ENCODE measurements around the gene MYPN.
"Not testable (repeated sequence)": the region's sequence is repeated elsewhere in the genome, so short reads cannot be mapped to it uniquely, and the experiment has no call there.

MYPN gene

GRCh38 chr10:68179016-68179415, 69.7 kb downstream of the MYPN start:
- no peak for DNase-seq

- no peak for DNase-seq
Measured at GRCh38 chr10:68180490-68180889, 71.2 kb downstream of the MYPN start.

- no peak for DNase-seq
Measured at GRCh38 chr10:68184546-68184945, 75.3 kb downstream of the MYPN start.

DNA sequence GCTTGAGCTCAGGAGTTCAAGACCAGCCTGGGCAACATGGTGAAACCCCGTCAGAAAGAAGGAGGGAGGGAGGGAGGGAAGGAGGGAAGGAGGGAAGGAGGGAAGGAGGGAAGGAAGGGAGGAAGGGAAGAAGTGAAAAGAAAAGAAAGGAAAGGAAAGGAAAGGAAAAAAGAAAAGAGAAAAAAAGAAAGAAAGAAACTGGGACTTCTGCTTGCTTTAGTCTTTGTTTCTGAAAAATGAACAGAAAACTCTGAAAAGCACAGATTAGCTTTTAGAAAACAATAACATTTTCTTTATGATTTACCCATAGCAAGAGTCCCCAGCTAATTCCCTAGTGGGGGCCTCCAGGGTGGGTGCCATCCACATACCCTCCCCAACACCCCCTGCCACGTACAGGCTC, 75.8 kb downstream of the MYPN start:
- DNase-seq, result no peak

- no peak for DNase-seq
Measured at GRCh38 chr10:68188835-68189234, 79.5 kb downstream of the MYPN start.

DNA sequence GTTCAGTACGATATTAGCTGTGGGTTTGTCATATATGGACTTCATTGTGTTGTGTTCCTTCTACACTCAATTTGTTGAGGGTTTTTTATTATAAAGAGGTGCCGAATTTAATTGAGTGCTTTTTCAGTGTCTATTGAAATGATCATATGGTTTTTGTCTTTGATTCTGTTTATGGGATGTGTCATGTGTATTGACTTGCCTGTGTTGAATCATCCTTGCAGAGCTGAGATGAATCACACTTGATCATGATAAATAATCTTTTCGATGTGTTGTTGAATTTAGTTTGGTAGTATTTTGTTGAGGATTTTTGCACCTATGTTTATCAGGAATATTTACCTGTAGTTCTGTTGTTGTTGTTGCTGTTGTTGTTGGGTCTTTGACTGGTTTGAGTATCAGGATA, 82.8 kb downstream of the MYPN start:
- DNase-seq, result no peak

- DNase-seq, result no peak
Measured at GRCh38 chr10:68194290-68194689, 85.0 kb downstream of the MYPN start.

DNA sequence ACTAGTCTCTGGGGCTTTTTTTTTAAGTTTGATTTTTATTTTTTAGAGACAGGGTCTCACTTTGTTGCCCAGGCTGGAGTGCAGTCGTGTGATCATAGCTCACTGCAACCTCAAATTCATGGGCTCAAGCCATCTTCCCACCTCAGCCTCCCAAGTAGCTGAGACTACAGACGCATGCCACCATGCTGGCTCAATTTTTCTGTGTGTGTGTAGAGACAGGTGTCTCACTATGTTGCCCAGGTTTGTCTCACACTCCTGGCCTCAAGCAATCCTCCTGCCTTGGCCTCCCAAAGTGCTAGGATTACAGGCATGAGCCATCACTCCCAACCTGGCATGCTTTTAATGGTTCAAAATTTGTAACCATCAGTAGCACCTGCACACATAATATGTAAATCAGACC, 86.5 kb downstream of the MYPN start:
- not testable (repeated sequence) for DNase-seq

GRCh38 chr10:68196701-68197100, 87.4 kb downstream of the MYPN start:
- no peak for DNase-seq

DNA sequence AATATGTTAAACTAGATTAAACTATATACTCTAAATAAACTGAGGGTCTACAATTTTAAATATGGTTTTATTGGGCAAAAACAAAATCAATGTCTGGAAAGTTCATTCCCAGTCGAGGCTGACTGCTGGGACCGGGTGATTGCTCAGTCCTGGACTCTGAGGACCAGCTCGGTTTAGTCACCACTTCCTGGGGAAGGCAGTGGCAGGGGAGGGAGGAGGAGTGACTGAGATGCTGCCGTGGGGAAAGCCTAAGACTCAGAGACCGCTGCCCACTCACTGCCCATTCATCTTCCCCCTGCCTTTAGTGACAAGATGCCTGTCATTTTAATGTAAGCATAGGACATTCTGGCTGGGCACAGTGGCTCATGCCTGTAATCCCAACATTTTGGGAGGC, 93.7 kb downstream of the MYPN start:
- DNase-seq, result no peak

GRCh38 chr10:68208424-68209042, 99.2 kb downstream of the MYPN start:
- DNase-seq, result peak; percentile 33

- DNase-seq, result no peak
Measured at GRCh38 chr10:68211669-68212068, 102.4 kb downstream of the MYPN start.

DNA sequence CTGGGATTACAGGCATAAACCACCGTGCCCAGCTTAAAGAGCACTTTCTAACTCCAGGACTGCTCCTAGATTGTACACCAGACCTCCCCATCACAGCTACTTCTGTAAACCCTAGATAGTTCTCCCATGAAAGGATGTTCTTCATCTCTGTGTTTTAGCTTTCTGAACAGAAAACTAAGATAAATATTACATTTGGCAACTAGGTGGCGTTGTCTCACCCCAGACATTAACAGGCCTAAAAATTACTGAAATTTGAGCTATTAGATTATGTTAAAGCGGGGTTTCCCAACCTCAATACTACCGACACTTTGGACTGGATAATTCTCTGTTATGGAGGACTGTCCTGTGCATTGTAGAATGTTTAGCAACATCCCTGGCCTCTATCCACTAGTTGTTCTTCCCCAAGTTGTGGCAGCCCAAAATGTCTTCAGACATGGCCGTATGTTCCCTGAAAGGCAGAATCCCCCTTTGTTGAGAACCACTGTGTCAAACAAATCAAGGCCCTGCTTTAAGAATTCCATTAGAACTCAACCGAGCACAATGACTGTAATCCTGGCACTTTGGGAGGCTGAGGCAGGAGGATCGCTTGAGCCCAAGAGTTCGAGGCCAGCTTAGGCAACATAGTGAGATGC, 103.5 kb downstream of the MYPN start:
- peak; percentile 18 for DNase-seq

GRCh38 chr10:68218786-68219185, 109.5 kb downstream of the MYPN start:
- no peak for DNase-seq

- DNase-seq, result no peak
Measured at GRCh38 chr10:68221196-68221595, 111.9 kb downstream of the MYPN start.

- no peak for DNase-seq
Measured at GRCh38 chr10:68222391-68222790, 113.1 kb downstream of the MYPN start.

- no peak for DNase-seq
Measured at GRCh38 chr10:68223535-68224165, 114.4 kb downstream of the MYPN start.

DNA sequence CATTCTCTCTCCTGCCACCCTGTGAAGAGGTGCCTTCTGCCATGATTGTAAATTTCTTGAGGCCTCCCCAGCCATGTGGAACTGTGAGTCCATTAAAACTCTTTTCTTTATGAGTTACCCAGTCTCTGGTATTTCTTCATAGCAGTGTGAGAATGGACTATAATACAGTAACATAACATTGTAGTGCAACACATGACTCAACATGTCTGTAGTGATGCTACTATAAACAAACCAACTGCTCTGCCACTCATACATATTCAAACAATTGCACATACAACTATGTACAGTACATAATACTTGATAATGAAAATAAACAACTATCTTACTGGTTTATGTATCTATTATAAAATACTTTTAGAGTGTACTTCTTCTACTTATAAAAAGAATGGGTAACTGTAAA, 115.5 kb downstream of the MYPN start:
- DNase-seq, result no peak

GRCh38 chr10:68230268-68230667, 121.0 kb downstream of the MYPN start:
- DNase-seq, result no peak

- DNase-seq, result peak; percentile 39
Measured at GRCh38 chr10:68231106-68231816, 122.0 kb downstream of the MYPN start.

DNA sequence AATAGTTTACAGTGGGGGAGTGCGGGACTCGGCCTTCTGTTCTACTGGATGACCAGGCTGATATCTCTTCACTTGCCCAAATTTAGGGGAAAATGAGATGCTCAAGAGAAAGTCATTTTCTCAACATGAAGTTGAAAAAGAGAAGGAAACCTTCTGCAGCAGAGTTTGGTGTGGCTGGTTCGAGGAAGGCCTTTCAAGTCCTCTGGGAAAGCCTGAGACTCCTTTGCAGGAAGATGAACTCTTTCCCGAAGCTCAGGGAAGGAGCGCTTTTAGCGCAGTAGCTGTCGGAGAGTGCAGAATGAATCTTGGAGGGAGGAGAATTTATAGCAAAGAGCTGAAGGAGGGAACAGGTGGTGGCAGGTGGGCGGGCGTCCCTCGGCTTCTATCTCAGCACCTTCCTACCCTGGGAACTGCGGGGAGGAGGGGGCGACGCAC, 122.5 kb downstream of the MYPN start, which contains the start of gene ATOH7:
Gene ATOH7 (minus strand): TSS at position 297 of the 435 bp plus-strand sequence. CDS start 436 bp downstream, outside the sequence.
- DNase-seq, result peak; percentile 46

GRCh38 chr10:68233046-68233445, 123.8 kb downstream of the MYPN start:
- no peak for DNase-seq

- DNase-seq, result no peak
Measured at GRCh38 chr10:68235111-68235510, 125.8 kb downstream of the MYPN start.

- DNase-seq, result peak; percentile 67
Measured at GRCh38 chr10:68235581-68235980, 126.3 kb downstream of the MYPN start.

All from NCI-H2171 treated with DMSO at 0.1 percent for 48 hours (cell line).